ENCODE data around the gene COMMD1.
"Not testable (repeated sequence)": the region's sequence is repeated elsewhere in the genome, so short reads cannot be mapped to it uniquely, and the experiment has no call there.

COMMD1 gene

DNA sequence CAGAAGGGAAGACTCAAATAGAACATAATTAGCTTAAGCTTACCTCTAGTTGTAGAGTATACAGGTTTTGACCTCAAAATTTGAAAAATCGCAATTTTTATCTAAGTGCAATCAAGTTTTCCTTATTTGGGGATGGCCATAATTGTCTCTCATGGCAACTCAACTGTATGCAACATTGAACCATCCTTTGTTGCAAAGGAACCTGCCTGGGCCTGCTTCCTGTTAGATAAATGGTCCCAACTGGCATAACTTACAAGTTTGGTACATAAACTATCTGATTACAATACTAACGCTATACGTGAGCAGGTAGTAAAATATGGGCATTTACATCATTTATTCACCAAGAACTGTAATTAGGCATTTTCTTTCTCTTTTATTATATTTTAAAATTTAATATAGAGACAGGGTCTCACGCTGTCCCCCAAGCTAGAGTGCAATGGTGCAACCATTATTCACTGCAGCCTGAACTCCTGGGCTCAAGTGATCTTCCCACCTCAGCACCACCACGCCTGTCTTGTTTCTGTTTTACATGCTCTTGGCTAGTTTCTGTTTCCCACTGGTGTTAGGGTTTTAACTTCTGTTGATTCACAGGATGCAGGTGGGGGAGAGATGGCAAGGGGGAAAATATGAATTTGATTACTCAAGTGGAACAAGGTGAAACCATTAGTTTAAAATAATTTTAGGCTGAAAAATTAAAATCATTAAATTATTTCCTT is 235.1 kb downstream of the COMMD1 start:
- DNase-seq (ENCODE audit: low read depth, low spot score) = no peak

DNA sequence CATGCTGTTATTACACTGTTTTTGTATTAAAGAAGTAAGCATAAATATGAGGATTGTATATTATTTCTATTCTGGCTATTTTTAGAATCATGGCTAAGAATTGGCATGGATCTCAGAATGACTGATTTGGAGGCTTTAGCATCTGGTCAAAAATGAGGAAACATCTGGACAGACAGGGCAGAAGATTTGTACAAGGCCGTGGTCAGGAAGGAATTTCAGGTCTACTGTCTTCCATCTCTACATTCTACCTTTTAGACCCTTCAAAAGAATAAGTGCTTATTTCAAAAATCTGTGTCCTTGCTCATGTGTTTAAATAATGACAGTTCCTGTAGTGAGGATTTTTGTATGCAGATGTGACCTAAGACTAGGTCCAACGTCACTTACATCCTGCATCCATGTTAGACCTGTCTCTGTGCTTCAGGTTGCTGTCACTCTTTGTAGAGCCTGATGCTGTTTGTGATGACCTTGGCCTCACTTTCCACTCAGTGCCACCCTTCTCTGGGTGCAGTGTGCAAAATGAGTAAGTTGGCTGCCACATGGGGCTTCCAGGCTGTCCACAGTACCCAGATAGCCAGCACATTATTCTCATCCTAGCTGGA is 235.8 kb downstream of the COMMD1 start:
- DNase-seq (ENCODE audit: low read depth, low spot score) = no peak

- DNase-seq (ENCODE audit: low read depth, low spot score) = no peak
Observed at GRCh38 chr2:62142054-62142453, 236.6 kb downstream of the COMMD1 start.

DNA sequence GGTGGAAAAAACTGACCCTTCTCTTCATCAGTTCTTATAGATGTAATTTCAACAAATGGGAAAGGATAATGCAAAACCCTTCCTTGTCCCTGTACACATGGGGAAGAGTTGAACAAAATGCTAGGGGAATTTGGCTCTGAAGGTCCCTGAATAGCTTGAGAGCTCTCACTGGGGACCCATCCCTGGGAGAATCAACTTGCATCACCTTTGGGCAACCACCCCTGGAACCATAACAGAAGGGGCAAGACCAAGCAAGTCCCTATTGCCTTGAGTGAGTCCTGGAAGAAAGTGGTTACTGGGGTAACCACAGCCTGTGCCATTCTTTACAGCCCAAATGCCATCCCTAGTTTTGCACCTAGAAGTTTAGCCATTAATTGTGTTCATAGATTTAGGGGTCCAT is 238.2 kb downstream of the COMMD1 start:
- DNase-seq (ENCODE audit: low read depth, low spot score) = no peak

- DNase-seq (ENCODE audit: low read depth, low spot score) = no peak
Observed at GRCh38 chr2:62144689-62145477, 239.4 kb downstream of the COMMD1 start.

DNA sequence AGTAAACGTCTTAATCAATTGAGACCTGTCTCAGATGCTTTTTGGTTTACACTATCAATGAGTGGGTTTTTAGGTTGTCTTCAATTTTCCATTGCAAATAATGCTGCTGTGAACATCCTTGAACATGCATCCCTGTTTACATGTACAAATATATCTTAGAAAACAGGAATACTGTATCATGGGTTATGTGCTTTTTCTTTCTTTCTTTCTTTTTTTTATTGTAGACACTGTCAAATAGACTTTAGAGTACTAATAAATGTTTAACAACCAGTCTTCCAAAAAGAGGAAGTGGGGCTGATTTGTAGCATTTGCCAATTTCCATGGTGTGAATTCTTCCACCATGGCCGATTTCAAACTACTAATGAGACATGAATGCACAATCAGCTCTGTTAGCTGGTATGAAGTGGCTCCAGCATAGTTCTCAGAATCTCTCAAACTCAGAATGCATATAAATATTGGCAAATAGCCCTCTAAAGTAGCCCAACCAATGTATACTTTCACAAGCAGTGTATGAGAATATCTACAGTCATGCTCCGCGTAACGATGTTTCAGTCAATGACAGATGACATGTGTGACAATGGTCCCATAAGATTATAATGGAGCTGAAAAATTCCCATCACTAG is 240.1 kb downstream of the COMMD1 start:
- no peak for DNase-seq (ENCODE audit: low read depth, low spot score)

- not testable (repeated sequence) for DNase-seq (ENCODE audit: low read depth, low spot score)
Observed at GRCh38 chr2:62146790-62147189, 241.3 kb downstream of the COMMD1 start.

DNA sequence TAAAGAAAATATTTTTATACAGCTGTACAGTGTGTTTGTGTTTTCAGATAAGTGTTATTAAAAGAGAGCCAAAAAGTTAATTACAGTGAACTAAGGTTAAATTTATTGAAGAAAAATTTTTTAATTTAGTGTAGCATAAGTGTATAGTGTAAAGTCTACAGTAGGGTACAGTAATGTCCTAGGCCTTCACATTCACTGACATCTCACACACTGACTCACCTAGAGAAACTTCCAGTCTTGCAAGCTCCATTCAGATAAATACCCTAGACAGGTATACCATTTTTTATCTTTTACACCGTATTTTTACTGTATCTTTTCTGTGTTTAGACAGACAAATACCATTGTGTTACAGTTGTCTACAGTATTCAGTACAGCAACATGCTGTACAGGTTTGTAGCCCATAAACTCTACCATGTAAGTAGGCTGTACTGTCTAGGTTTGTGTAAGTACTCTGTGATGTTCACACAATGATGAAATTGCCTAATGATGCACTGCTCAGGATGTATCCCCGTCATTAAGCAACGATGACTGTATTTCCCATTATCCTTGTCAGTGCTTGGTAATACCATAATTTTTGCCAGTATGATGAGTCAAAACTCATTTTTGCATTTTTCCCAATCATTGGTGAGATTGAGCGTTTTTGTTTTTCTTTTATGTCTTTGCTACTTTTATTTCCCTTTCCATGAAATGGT is 242.3 kb downstream of the COMMD1 start:
- no peak for DNase-seq (ENCODE audit: low read depth, low spot score)

DNA sequence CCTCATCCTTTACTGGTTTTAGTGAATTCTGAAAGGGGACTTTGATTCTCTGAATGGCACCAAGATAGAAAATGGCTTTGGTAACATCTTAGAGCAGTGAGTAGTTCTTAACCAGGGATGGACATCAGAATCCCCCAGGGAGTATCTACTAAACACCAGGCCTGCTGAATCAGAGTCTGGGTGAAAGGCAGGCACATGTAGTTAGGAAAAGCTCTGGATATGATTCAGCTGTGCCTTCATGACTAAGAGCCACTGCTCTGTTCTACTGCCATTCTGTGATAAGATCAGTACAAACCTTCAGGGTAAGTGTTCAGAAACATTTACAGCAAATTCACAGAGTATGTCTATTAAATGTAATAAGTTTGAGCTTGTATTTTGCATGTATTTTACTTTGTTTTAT is 244.2 kb downstream of the COMMD1 start:
- DNase-seq (ENCODE audit: low read depth, low spot score) = peak; percentile 80

GRCh38 chr2:62150597-62151305 is 245.3 kb downstream of the COMMD1 start:
- DNase-seq (ENCODE audit: low read depth, low spot score) = peak; percentile 86

DNA sequence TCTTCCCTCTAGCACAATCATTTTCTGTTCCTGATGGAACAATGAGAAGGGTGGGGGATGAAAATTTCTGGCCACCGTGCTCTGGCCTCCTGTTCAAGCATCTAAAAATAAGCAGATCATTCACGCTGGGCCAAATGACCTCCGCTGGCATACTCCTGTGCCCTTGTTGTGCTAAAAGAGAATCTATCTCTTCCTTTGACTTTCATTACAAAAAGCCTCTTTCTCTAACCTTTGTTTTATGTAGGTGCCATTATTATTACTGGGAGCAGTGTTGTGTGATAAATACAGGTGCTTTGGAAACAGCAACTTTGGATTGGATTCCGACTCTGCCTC is 245.8 kb downstream of the COMMD1 start:
- DNase-seq (ENCODE audit: low read depth, low spot score) = no peak

GRCh38 chr2:62152000-62152399 is 246.5 kb downstream of the COMMD1 start:
- DNase-seq (ENCODE audit: low read depth, low spot score) = peak; percentile 70

DNA sequence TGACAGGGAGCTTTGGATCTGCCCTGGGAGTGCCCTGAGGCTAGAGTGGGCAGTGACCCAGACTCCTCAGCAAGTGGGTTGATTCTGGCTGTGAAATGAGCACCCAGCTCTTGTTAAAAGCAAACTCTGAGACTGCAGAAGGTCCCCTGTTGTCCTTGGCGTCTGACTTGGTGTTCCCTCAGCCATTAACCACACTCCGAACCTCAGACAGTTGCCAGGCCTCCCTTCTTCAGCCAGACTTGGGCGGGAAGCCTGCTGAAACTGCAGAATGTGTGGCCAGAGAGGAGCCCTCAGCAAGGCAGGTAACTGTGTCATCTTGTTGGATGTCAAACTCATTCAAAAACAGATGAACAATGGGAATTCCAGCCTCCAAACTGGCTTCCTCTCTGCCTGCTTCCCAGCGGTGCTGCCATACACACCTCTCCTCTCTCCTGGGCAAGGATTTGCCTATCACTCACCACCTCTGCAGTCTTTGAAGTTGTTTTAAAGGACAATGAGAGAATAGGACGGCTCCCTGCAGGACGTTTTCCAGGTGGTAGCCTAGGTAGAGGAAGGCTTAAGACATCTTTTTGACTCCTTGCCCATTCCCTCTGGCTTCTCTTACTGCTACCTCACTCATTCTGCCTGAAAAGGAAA is 251.5 kb downstream of the COMMD1 start:
- DNase-seq (ENCODE audit: low read depth, low spot score) = peak; percentile 28

GRCh38 chr2:62158444-62159121 is 253.1 kb downstream of the COMMD1 start:
- no peak for DNase-seq (ENCODE audit: low read depth, low spot score)

DNA sequence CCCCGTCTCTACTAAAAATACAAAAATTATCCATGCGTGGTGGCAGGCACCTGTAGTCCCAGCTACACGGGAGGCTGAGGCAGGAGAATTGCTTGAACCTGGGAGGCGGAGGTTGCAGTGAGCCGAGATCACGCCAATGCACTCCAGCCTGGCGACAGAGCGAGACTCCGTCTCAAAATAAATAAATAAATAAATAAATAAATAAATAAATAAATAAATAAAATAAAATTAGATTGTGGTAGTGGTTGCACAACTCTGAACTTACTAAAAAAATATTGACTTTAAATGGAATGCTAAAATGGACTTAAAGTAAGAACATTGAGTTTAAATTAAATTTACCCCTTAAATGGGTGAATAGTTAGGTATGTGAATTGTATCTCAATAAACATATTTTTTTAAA is 255.2 kb downstream of the COMMD1 start:
- DNase-seq (ENCODE audit: low read depth, low spot score) = not testable (repeated sequence)

GRCh38 chr2:62163106-62163831 is 257.8 kb downstream of the COMMD1 start:
- DNase-seq (ENCODE audit: low read depth, low spot score) = no peak

GRCh38 chr2:62163834-62164233 is 258.4 kb downstream of the COMMD1 start:
- DNase-seq (ENCODE audit: low read depth, low spot score) = no peak

- DNase-seq (ENCODE audit: low read depth, low spot score) = no peak
Observed at GRCh38 chr2:62175728-62176127, 270.3 kb downstream of the COMMD1 start.

GRCh38 chr2:62176801-62177200 is 271.3 kb downstream of the COMMD1 start:
- DNase-seq (ENCODE audit: low read depth, low spot score) = no peak

Measured in astrocyte of the hippocampus (primary cell).